Vagina (tissue), 2 donors: Measurements from ENCODE around the gene LMO7.

Experiments used
- CTCF ChIP-seq, 3 experiments: fragments of 450-650 bp in 2 of 3; fragments of 200-600 bp in 1 of 3; sonication (generic) in 1 of 3; IDR thresholded peaks; one replicate each; pipeline ENCODE4 v1.5.1; 2017 to 2019; ENCODE audit warnings: antibody characterized with exemption in 3 of 3, mild to moderate bottlenecking in 2 of 3, moderate library complexity in 2 of 3
- POLR2A ChIP-seq, 2 donors: fragments of 450-650 bp; IDR thresholded peaks; one replicate each; pipeline ENCODE4 v1.6.1; 2017; ENCODE audit warnings: antibody characterized with exemption in 2 of 2, mild to moderate bottlenecking in 2 of 2, moderate library complexity in 2 of 2
- POLR2AphosphoS5 ChIP-seq, 2 donors: sonication (generic); formaldehyde crosslinking; IDR thresholded peaks; one replicate each; pipeline ENCODE4 v1.9.0; 2017; ENCODE audit warnings: antibody characterized with exemption in 2 of 2, mild to moderate bottlenecking in 2 of 2, low read depth in 1 of 2; ENCODE audit not compliant: insufficient read depth in 1 of 2

- no peak for TF ChIP-seq CTCF (IDR thresholded peaks at IDR 0.05)
- TF ChIP-seq POLR2A (IDR thresholded peaks at IDR 0.05): no peak
- no peak for TF ChIP-seq POLR2AphosphoS5 (IDR thresholded peaks at IDR 0.05; ENCODE audit: insufficient read depth in 1 of 2, low read depth in 1 of 2)
Measured at GRCh38 chr13:75896271-75896670, 260.1 kb downstream of the LMO7 start.
